PC-3 (cell line): ENCODE data around the gene BECN2. TPM values are rescaled to one million over a fixed set of nuclear protein-coding genes. Genes with fewer than 3 reads are reported as not detected.

Source experiments
- ATAC-seq: fragments of 200-7000 bp; cut with Tn5 transposase; 2 replicates; pipeline ENCODE4 v1.9.1; 2020; ENCODE audit warnings: mild to moderate bottlenecking, moderate library complexity
- Bru-seq: library from RNA; stranded (reverse); fragments of 400-500 nt; gene quantifications from one replicate; lab custom pipeline; 2021; lab: Mats Ljungman, UMichigan
- BruChase-seq, 2 experiments: library from RNA; stranded (reverse); fragments of 400-500 nt; gene quantifications; one replicate each; lab custom pipeline; 2021; lab: Mats Ljungman, UMichigan
- BruUV-seq: library from RNA; stranded (reverse); fragments of 400-500 nt; replicated peaks from 2 replicates; lab custom pipeline; 2021; lab: Mats Ljungman, UMichigan
- CTCF ChIA-PET: fragments of 300-600 bp; sonication (Branson Sonifier 250); formaldehyde crosslinking; loops from one replicate; lab custom pipeline; 2022; ENCODE audit warnings: antibody characterized with exemption; lab: Charles Lee
- POLR2A ChIA-PET: fragments of 300-600 bp; sonication (Branson Sonifier 250); formaldehyde crosslinking; loops from one replicate; lab custom pipeline; 2022; ENCODE audit warnings: antibody characterized with exemption; ENCODE audit not compliant: unreplicated experiment; lab: Charles Lee
- DNase-seq: peaks from one replicate; pipeline ENCODE4 v3.0.0-alpha.2; 2015
- H2AFZ ChIP-seq: fragments of 300-600 bp; sonication (generic); 2 replicates; pipeline ENCODE4 v1.6.0; 2016; ENCODE audit warnings: antibody characterized with exemption, low read length
- H3F3A ChIP-seq: fragments of 300-600 bp; sonication (generic); one replicate; pipeline ENCODE4 v1.6.0; 2017; ENCODE audit warnings: antibody characterized with exemption, low read length, control low read depth, mild to moderate bottlenecking; ENCODE audit not compliant: unreplicated experiment
- H3K27ac ChIP-seq: fragments of 300-600 bp; sonication (generic); 2 replicates; pipeline ENCODE4 v1.5.1; 2016; ENCODE audit warnings: mild to moderate bottlenecking, low read length
- H3K27me3 ChIP-seq: fragments of 300-600 bp; sonication (generic); 2 replicates; pipeline ENCODE4 v1.6.1; 2016; ENCODE audit warnings: low read length, mixed read lengths
- H3K36me3 ChIP-seq: fragments of 300-600 bp; sonication (generic); 2 replicates; pipeline ENCODE4 v1.6.1; 2016; ENCODE audit warnings: low read depth, mixed run types, low read length, mixed read lengths
- H3K4me1 ChIP-seq: fragments of 300-600 bp; sonication (generic); 2 replicates; pipeline ENCODE4 v1.5.1; 2016; ENCODE audit warnings: low read length; ENCODE audit not compliant: insufficient read depth
- H3K4me2 ChIP-seq: fragments of 300-600 bp; sonication (generic); 2 replicates; pipeline ENCODE4 v1.6.0; 2016; ENCODE audit warnings: low read length
- H3K4me3 ChIP-seq: fragments of 300-600 bp; sonication (generic); 2 replicates; pipeline ENCODE4 v1.5.1; 2016; ENCODE audit warnings: mild to moderate bottlenecking, low read length, mixed read lengths
- H3K79me2 ChIP-seq: fragments of 300-600 bp; sonication (generic); 2 replicates; pipeline ENCODE4 v1.6.1; 2017; ENCODE audit warnings: low read length, mixed read lengths
- H3K9ac ChIP-seq: fragments of 300-600 bp; sonication (generic); 2 replicates; pipeline ENCODE4 v1.6.0; 2016; ENCODE audit warnings: mild to moderate bottlenecking, low read length
- H3K9me2 ChIP-seq: fragments of 300-600 bp; sonication (generic); replicated peaks from 2 replicates; pipeline ENCODE4 v1.6.1; 2016; ENCODE audit warnings: mixed run types, low read length, mixed read lengths
- H3K9me3 ChIP-seq: fragments of 300-600 bp; sonication (generic); 2 replicates; pipeline ENCODE4 v1.6.1; 2016; ENCODE audit warnings: low read length, mixed read lengths
- H4K20me1 ChIP-seq: fragments of 300-600 bp; sonication (generic); 2 replicates; pipeline ENCODE4 v1.6.1; 2016; ENCODE audit warnings: low read length, mixed read lengths
- EZH2 ChIP-seq: fragments of 300-600 bp; sonication (generic); IDR thresholded peaks from one replicate; pipeline ENCODE4 v1.6.1; 2017; ENCODE audit warnings: antibody characterized with exemption, mild to moderate bottlenecking, low read length; ENCODE audit not compliant: unreplicated experiment
- EZH2phosphoT487 ChIP-seq: fragments of 300-600 bp; sonication (generic); IDR thresholded peaks from 2 replicates; pipeline ENCODE4 v1.6.1; 2018; ENCODE audit warnings: mild to moderate bottlenecking, antibody characterized with exemption, low read length, borderline replicate concordance
- intact Hi-C: fragments of 100-400 bp; cut with micrococcal nuclease; formaldehyde crosslinking; loops from 2 replicates; pipeline ENCODE4 v1.9.0; 2023
- long read RNA-seq: library from polyadenylated mRNA; unstranded; transcript quantifications from one replicate; pipeline ENCODE4 v2.0.0, GENCODE V29; 2021; ENCODE audit not compliant: unreplicated experiment
- total RNA-seq: library from RNA; depleted of rRNA; stranded (reverse); fragments of >200 nt; gene quantifications from 2 replicates; pipeline ENCODE4 v1.2.3, GENCODE V29; 2014; rRNA removed
- TF ChIP-seq, protein P1 (sequence below): fragments of 300-600 bp; sonication (generic); conservative IDR thresholded peaks from 2 replicates; pipeline ENCODE4 v1.5.1; 2017; ENCODE audit warnings: antibody characterized with exemption, low read depth, mild to moderate bottlenecking, low read length

Gene BECN2, protein sequence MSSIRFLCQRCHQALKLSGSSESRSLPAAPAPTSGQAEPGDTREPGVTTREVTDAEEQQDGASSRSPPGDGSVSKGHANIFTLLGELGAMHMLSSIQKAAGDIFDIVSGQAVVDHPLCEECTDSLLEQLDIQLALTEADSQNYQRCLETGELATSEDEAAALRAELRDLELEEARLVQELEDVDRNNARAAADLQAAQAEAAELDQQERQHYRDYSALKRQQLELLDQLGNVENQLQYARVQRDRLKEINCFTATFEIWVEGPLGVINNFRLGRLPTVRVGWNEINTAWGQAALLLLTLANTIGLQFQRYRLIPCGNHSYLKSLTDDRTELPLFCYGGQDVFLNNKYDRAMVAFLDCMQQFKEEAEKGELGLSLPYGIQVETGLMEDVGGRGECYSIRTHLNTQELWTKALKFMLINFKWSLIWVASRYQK
- not detected in 2 replicates for total RNA-seq
- percentile 20 among the genes with signal in this experiment for Bru-seq, nascent RNA
- BruChase-seq, experiment 1, labeled RNA remaining after a 6-hour chase = percentile 27 among the genes with signal in this experiment
- BruChase-seq, experiment 2, labeled RNA remaining after a 2-hour chase = not detected
- long read RNA-seq = 0 reads

DNA sequence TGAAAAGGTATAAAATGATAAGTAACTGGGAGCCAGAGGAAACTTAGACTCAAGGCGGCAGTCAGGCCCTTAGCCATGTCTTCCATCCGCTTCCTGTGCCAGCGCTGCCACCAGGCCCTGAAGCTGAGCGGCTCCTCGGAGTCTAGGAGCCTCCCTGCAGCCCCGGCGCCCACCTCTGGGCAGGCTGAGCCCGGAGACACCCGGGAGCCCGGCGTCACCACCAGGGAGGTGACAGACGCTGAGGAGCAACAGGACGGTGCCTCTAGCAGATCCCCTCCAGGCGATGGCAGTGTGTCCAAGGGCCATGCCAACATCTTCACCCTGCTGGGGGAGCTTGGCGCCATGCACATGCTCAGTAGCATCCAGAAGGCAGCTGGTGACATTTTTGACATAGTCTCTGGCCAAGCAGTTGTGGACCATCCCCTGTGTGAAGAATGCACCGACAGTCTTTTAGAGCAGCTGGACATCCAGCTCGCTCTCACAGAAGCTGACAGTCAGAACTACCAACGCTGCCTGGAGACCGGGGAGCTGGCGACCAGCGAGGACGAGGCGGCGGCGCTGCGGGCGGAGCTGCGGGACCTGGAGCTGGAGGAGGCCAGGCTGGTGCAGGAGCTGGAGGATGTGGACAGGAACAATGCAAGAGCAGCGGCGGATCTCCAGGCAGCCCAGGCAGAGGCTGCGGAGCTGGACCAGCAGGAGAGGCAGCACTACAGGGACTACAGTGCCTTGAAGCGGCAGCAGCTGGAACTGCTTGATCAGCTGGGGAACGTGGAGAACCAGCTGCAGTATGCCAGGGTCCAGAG, at the start of gene BECN2:
Gene BECN2, plus strand, starts transcription at position 76 of the 803 bp plus-strand sequence. Its CDS starts 0 bp downstream, at position 76.
- Histone ChIP-seq H3K4me1 (no peaks in the 10 kb centered on the region), H3K27ac (no peak within 1 kb of the TSS), H3K27me3 (no peaks in the 10 kb centered on the region), H3K79me2 (no peaks in the 10 kb centered on the region), H3K9me3 (no peaks in the 10 kb centered on the region), H3K9ac (no peak within 1 kb of the TSS), H3K9me2 (no peaks in the 10 kb centered on the region), H3K4me2 (no peak within 1 kb of the TSS), H3F3A (no peaks in the 10 kb centered on the region), H3K36me3 (no peaks in the 10 kb centered on the region), H3K4me3 (no peak within 1 kb of the TSS), H2AFZ (no peak within 1 kb of the TSS), H4K20me1 (no peaks in the 10 kb centered on the region)
- BruUV-seq = no TSS peak
- CTCF ChIA-PET = no interaction called here
- POLR2A ChIA-PET = no interaction called here
- DNase-seq (no peak), ATAC-seq (no peak)
- intact Hi-C loops = no loop called here
- TF ChIP-seq, protein P1, sequence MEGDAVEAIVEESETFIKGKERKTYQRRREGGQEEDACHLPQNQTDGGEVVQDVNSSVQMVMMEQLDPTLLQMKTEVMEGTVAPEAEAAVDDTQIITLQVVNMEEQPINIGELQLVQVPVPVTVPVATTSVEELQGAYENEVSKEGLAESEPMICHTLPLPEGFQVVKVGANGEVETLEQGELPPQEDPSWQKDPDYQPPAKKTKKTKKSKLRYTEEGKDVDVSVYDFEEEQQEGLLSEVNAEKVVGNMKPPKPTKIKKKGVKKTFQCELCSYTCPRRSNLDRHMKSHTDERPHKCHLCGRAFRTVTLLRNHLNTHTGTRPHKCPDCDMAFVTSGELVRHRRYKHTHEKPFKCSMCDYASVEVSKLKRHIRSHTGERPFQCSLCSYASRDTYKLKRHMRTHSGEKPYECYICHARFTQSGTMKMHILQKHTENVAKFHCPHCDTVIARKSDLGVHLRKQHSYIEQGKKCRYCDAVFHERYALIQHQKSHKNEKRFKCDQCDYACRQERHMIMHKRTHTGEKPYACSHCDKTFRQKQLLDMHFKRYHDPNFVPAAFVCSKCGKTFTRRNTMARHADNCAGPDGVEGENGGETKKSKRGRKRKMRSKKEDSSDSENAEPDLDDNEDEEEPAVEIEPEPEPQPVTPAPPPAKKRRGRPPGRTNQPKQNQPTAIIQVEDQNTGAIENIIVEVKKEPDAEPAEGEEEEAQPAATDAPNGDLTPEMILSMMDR = no peak
- TF ChIP-seq EZH2 = no peak
- no peak for TF ChIP-seq EZH2phosphoT487

DNA sequence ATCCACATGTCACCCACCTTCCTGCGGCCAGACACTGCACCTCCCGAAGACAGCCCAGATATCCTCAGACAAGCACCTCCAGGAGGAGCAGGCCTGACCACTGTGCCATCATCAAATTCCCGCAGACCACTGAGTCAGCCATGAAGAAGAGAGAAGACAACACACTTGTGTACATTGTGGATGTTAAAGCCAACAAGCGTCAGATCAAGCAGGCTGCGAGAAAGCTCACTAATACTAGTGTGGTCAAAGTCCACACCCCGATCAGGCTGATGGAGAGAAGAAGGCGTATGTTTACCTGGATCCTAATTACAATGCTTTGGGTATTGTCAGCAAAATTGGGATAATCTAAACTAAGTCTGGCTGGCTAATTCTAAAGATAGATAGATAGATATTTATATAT, 41.4 kb upstream of the BECN2 start:
- Histone ChIP-seq H3K4me2 (no peak overlapping the region), H3K27me3 (no peaks in the 10 kb centered on the region), H3K27ac (no peak overlapping the region), H2AFZ (no peak overlapping the region), H3K9me2 (no peaks in the 10 kb centered on the region), H4K20me1 (no peaks in the 10 kb centered on the region), H3F3A (no peaks in the 10 kb centered on the region), H3K79me2 (no peaks in the 10 kb centered on the region), H3K9me3 (no peaks in the 10 kb centered on the region), H3K4me1 (peaks cover 4% of the 10 kb centered on the region; the same call in 1 of the 2 replicates), H3K9ac (no peak overlapping the region), H3K4me3 (no peak overlapping the region), H3K36me3 (no peaks in the 10 kb centered on the region)
- ATAC-seq (no peak), DNase-seq (no peak)
- TF ChIP-seq, protein P1 = no peak
- CTCF ChIA-PET = no interaction called here
- BruUV-seq = no TSS peak
- intact Hi-C loops = no loop called here
- POLR2A ChIA-PET = no interaction called here
